Keratinocyte (primary cell): ENCODE data around the gene RIT2. TPM values are rescaled to one million over a fixed set of nuclear protein-coding genes. Genes with fewer than 3 reads are reported as not detected.

Experiments used
- DNase-seq: peaks from one replicate; pipeline ENCODE4 v3.0.0-alpha.2; 2011; ENCODE audit warnings: low read depth, missing footprints, low spot score
- FAIRE-seq: peaks from 2 replicates; lab custom pipeline; 2011; peaks lifted over from hg19 to GRCh38; lab: Jason Lieb, UNC
- H2AFZ ChIP-seq: 2 replicates; pipeline ENCODE4 v1.6.0; 2012; ENCODE audit warnings: low read length, control low read depth, inconsistent platforms; ENCODE audit not compliant: control insufficient read depth
- H3K27ac ChIP-seq: 2 replicates; pipeline ENCODE4 v1.5.1; 2011; ENCODE audit warnings: low read length; ENCODE audit not compliant: control insufficient read depth, insufficient read depth
- H3K27me3 ChIP-seq: 3 replicates; pipeline ENCODE4 v1.6.0; 2011; ENCODE audit warnings: low read length; ENCODE audit not compliant: control insufficient read depth, insufficient read depth; ENCODE audit errors: extremely low read depth
- H3K36me3 ChIP-seq, 2 experiments: 2 replicates in 1 of 2; 3 replicates in 1 of 2; pipeline ENCODE4 v1.5.1; 2011; ENCODE audit warnings: low read length in 2 of 2, mild to moderate bottlenecking in 1 of 2; ENCODE audit not compliant: control insufficient read depth in 2 of 2, insufficient read depth in 2 of 2; ENCODE audit errors: extremely low read depth in 1 of 2
- H3K4me1 ChIP-seq: 3 replicates; pipeline ENCODE4 v1.5.1; 2011; ENCODE audit warnings: low read length; ENCODE audit not compliant: control insufficient read depth, insufficient read depth; ENCODE audit errors: extremely low read depth
- H3K4me2 ChIP-seq: 3 replicates; pipeline ENCODE4 v1.6.0; 2011; ENCODE audit warnings: low read depth, low read length; ENCODE audit not compliant: control insufficient read depth, insufficient read depth; ENCODE audit errors: extremely low read depth
- H3K4me3 ChIP-seq, 3 experiments: fragments of 200-600 bp in 1 of 3; sonication (generic) in 1 of 3; 2 replicates in 2 of 3; 3 replicates in 1 of 3; pipeline ENCODE4 v1.5.1; 2011 to 2016; ENCODE audit warnings: low read length in 3 of 3, mild to moderate bottlenecking in 3 of 3, control low read depth in 2 of 3, inconsistent platforms in 1 of 3, low read depth in 1 of 3, mixed read lengths in 1 of 3, mixed run types in 1 of 3, moderate library complexity in 1 of 3; ENCODE audit not compliant: control insufficient read depth in 2 of 3, insufficient read depth in 2 of 3; ENCODE audit errors: extremely low read depth in 1 of 3
- H3K79me2 ChIP-seq: 2 replicates; pipeline ENCODE4 v1.6.0; 2012; ENCODE audit warnings: low read length; ENCODE audit not compliant: control insufficient read depth, insufficient read depth
- H3K9ac ChIP-seq: 3 replicates; pipeline ENCODE4 v1.6.0; 2011; ENCODE audit warnings: low read length; ENCODE audit not compliant: control insufficient read depth, insufficient read depth; ENCODE audit errors: extremely low read depth
- H3K9me1 ChIP-seq: 3 replicates; pipeline ENCODE4 v1.6.0; 2011; ENCODE audit warnings: low read length; ENCODE audit not compliant: control insufficient read depth, insufficient read depth; ENCODE audit errors: extremely low read depth
- H3K9me3 ChIP-seq: 2 replicates; pipeline ENCODE4 v1.5.1; 2012; ENCODE audit warnings: low read depth, low read length; ENCODE audit not compliant: control insufficient read depth
- H4K20me1 ChIP-seq: 3 replicates; pipeline ENCODE4 v1.6.0; 2011; ENCODE audit warnings: low read length; ENCODE audit not compliant: control insufficient read depth, insufficient read depth; ENCODE audit errors: extremely low read depth
- CTCF ChIP-seq, 3 experiments: IDR thresholded peaks in 1 of 3; conservative IDR thresholded peaks in 1 of 3; optimal IDR thresholded peaks in 1 of 3; 2 replicates in 2 of 3; 3 replicates in 1 of 3; pipeline versions ENCODE3 to v1.5.1; 2011; ENCODE audit warnings: low read length in 3 of 3, mild to moderate bottlenecking in 3 of 3, moderate library complexity in 2 of 3, control low read depth in 1 of 3, inconsistent platforms in 1 of 3; ENCODE audit not compliant: insufficient read depth in 2 of 3; ENCODE audit errors: extremely low read depth in 1 of 3
- EZH2 ChIP-seq: IDR thresholded peaks from one replicate; pipeline ENCODE4 v1.6.1; 2012; ENCODE audit warnings: inconsistent platforms, mild to moderate bottlenecking, low read length, moderate library complexity
- dilution Hi-C: fragments of 300-500 bp; cut with MboI; formaldehyde crosslinking; loops from one replicate; pipeline ENCODE4 v1.7.0; 2020; ENCODE audit warnings: low sequenced_read_pairs; ENCODE audit not compliant: extremely low pct_ligation_motif_present
- polyA plus RNA-seq, 5 experiments: library from polyadenylated mRNA; depleted of rRNA in 3 of 5; stranded (reverse) in 3 of 5; stranded (forward) in 1 of 5; unstranded in 1 of 5; fragments of >200 nt; gene quantifications; 1 replicate in 1 of 5; 2 replicates in 3 of 5; 3 replicates in 1 of 5; pipeline versions ENCODE4 v1.2.1 to v1.2.3, GENCODE V29; 2011 to 2012; ENCODE audit warnings: missing spikeins in 2 of 5, low read depth in 1 of 5, low replicate concordance in 1 of 5

The RIT2 gene
- polyA plus RNA-seq, 1 donor (not counting 4 experiments of a cell fraction or from before 2014, with no cell fraction given): not detected

- no peak overlapping the region for H2AFZ ChIP-seq
- H3K9me1 ChIP-seq: no peaks in the 10 kb centered on the region
- TF ChIP-seq EZH2: no peak
- TF ChIP-seq CTCF (optimal IDR thresholded peaks at IDR 0.05 in 1 of 3, IDR thresholded peaks at IDR 0.05 in 1 of 3, conservative IDR thresholded peaks at IDR 0.05 in 1 of 3; ENCODE audit: extremely low read depth in 1 of 3, insufficient read depth in 2 of 3, low read length in 3 of 3): no peak
- DNase-seq (no peak), FAIRE-seq (no peak)
- H3K9me3 ChIP-seq: no peaks in the 10 kb centered on the region
- no peaks in the 10 kb centered on the region for H3K4me1 ChIP-seq
- H3K4me2 ChIP-seq: no peak overlapping the region
- no peak overlapping the region for H3K9ac ChIP-seq
- no peak overlapping the region for H3K4me3 ChIP-seq
- H3K27me3 ChIP-seq: no peaks in the 10 kb centered on the region
- no peaks in the 10 kb centered on the region for H4K20me1 ChIP-seq
- dilution Hi-C loops: no loop called here
- H3K27ac ChIP-seq: no peak overlapping the region
- H3K79me2 ChIP-seq: no peaks in the 10 kb centered on the region
- H3K36me3 ChIP-seq: no peaks in the 10 kb centered on the region
Observed at GRCh38 chr18:43040281-43040680, 75.2 kb downstream of the RIT2 start.

GRCh38 chr18:43034683-43035500, 80.6 kb downstream of the RIT2 start:
- Histone ChIP-seq H3K4me3 (no peak overlapping the region), H3K4me1 (no peaks in the 10 kb centered on the region), H3K4me2 (no peak overlapping the region), H3K79me2 (no peaks in the 10 kb centered on the region), H4K20me1 (no peaks in the 10 kb centered on the region), H3K27me3 (no peaks in the 10 kb centered on the region), H3K9me1 (no peaks in the 10 kb centered on the region), H3K9ac (no peak overlapping the region), H3K27ac (no peak overlapping the region), H2AFZ (no peak overlapping the region), H3K36me3 (no peaks in the 10 kb centered on the region), H3K9me3 (no peaks in the 10 kb centered on the region)
- no peak for FAIRE-seq
- dilution Hi-C loops: no loop called here
- TF ChIP-seq EZH2 (no peak), CTCF (optimal IDR thresholded peaks at IDR 0.05 in 1 of 3, IDR thresholded peaks at IDR 0.05 in 1 of 3, conservative IDR thresholded peaks at IDR 0.05 in 1 of 3; ENCODE audit: extremely low read depth in 1 of 3, insufficient read depth in 2 of 3, low read length in 3 of 3) (no peak)
- DNase-seq: no peak
